HG02943 (cell line): Measurements from ENCODE around the gene GABRE.

ENCODE experiments used
- ATAC-seq: cut with Tn5 transposase; IDR thresholded peaks from one replicate; pipeline ENCODE4 v1.9.1; 2021; ENCODE audit warnings: mild to moderate bottlenecking, low read depth, moderate library complexity; ENCODE audit not compliant: unreplicated experiment

The GABRE gene

GRCh38 chrX:151974336-151975227, at the start of gene GABRE:
Gene GABRE, minus strand, starts transcription at chrX:151974676. Its CDS starts 51 bp downstream, at chrX:151974625.
- no peak for ATAC-seq

GRCh38 chrX:152020888-152021287, 46.4 kb upstream of the GABRE start:
- ATAC-seq, result no peak

GRCh38 chrX:151999813-152000212, 25.3 kb upstream of the GABRE start:
- no peak for ATAC-seq

- no peak for ATAC-seq
Measured at GRCh38 chrX:151997539-151997938, 23.1 kb upstream of the GABRE start.

GRCh38 chrX:151996347-151996746, 21.9 kb upstream of the GABRE start:
- ATAC-seq, result no peak

GRCh38 chrX:151994476-151994875, 20.0 kb upstream of the GABRE start:
- no peak for ATAC-seq

GRCh38 chrX:151988706-151989299, 14.3 kb upstream of the GABRE start:
- no peak for ATAC-seq

- no peak for ATAC-seq
Measured at GRCh38 chrX:151987108-151987507, 12.6 kb upstream of the GABRE start.

GRCh38 chrX:151985955-151986354, 11.5 kb upstream of the GABRE start:
- ATAC-seq, result no peak

GRCh38 chrX:151985531-151985930, 11.1 kb upstream of the GABRE start:
- ATAC-seq, result no peak

- no peak for ATAC-seq
Measured at GRCh38 chrX:151984902-151985301, 10.4 kb upstream of the GABRE start.

GRCh38 chrX:151984328-151984727, 9.9 kb upstream of the GABRE start:
- no peak for ATAC-seq

- ATAC-seq, result no peak
Measured at GRCh38 chrX:151983186-151983585, 8.7 kb upstream of the GABRE start.

- no peak for ATAC-seq
Measured at GRCh38 chrX:151982222-151982621, 7.7 kb upstream of the GABRE start.

GRCh38 chrX:151981129-151981528, 6.7 kb upstream of the GABRE start:
- no peak for ATAC-seq

GRCh38 chrX:151977923-151978322, 3.4 kb upstream of the GABRE start:
- no peak for ATAC-seq

- no peak for ATAC-seq
Measured at GRCh38 chrX:151977009-151977408, 2.5 kb upstream of the GABRE start.

- no peak for ATAC-seq
Measured at GRCh38 chrX:151975736-151976275, 1.3 kb upstream of the GABRE start.

- ATAC-seq, result no peak
Measured at GRCh38 chrX:151975228-151975593, 735 bp upstream of the GABRE start.

- ATAC-seq, result no peak
Measured at GRCh38 chrX:151973851-151974335, 583 bp downstream of the GABRE start.

- no peak for ATAC-seq
Measured at GRCh38 chrX:151973060-151973661, 1.3 kb downstream of the GABRE start.
